ENCODE measurements around the gene PITPNM2.
A peak's percentile ranks its signal among the peaks of the same experiment; 100 is the strongest.

The PITPNM2 gene

DNA sequence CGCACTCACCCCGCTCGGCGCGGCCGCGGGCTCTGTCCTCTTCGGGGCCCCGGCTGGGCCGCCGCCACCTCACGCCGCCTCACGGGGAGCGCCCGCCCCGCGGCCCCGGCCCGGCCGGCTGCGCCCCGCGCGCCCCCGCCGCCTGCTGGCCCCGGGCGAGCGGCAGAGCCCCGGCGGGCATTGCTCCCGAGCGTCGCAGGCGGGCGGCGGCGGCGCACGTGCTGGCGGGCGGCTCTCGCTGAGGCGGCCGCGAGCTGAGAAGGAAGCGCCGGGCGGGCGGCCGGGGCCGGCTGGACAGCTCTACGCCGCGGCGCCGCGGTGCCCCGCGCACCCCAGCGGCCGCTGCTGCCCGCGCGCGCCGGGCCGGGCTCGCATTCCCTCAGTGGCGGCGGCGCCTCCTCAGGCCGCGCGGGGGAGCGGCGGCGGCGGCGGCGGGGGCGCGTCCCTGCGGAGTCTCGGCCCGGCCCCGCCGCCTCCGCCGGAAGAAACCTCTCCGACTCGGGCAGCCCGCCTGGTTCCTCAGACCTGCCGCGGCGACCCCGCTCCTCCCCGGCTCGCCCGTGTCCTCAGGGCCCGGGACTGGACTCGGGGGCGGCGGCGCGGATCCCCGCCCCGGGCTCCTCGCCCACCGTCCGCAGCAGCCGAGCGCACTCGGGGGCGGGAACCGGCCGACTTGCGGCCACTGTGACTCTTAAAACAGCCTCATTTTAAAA, at the start of gene PITPNM2:
Gene PITPNM2, minus strand, starts transcription at position 347 of the 713 bp plus-strand sequence. CDS start 116,500 bp downstream, outside the sequence.
- DNase-seq (ENCODE audit: low spot score) = peak; percentile 49

- DNase-seq (ENCODE audit: low spot score) = no peak
These were observed 49.5 kb upstream of the PITPNM2 start for GRCh38 chr12:123200414-123200813.

DNA sequence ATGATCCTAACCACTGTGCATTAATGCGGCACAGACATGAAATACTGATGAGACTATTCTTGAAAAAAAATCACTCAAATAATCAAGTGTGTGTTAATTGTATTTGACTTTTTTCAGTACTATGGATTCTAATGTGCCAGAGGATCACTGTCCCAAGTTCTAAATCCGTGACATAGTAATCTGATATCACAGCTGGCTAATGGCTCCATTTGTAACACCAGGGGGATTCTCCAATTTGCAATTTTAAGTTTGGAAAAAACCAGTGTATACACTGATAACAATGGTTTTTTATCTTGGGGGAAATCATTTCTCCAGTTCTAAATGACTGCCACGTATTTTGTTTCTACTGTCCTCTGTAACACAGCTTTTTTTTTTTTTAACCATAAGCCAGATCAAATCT, 49.0 kb upstream of the PITPNM2 start:
- no peak for DNase-seq (ENCODE audit: low spot score)

DNA sequence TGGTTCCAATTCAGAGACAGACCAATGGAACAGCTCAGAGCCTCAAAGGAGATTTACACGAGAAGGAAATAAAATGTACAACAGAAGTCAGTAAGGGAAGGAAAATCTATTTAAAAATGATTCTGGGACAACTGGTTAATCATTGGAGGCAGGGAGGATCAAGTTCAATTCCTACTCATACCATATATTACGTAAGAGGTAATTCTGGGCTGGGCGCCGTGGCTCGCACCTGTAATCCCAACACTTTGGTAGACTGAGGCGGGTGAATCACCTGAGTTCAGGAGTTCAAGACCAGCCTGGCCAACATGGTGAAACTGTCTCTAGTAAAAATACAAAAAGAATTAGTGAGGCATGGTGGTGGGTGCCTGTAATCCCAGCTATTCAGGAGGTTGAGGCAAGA, 36.7 kb upstream of the PITPNM2 start:
- no peak for DNase-seq (ENCODE audit: low spot score)

GRCh38 chr12:123180171-123180570, 29.3 kb upstream of the PITPNM2 start:
- DNase-seq (ENCODE audit: low spot score) = no peak

DNA sequence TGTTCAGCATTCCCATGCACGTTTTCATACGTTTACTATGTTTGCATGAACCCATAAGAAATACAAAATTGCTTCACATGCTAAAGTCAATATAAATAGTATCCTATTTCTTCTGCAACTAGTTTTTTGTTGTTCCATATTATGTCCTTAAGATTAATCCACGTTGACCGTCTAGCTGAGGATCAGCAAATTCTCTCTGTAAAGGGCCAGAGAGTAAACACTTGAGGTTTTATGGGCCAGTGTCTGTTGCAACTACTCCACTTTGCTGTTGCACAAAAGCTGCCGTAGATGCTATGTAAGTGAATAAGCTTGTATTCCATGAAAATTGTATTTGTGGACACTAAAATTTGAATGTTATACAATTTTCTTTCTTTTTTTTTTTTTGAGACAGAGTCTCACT, 21.1 kb upstream of the PITPNM2 start:
- no peak for DNase-seq (ENCODE audit: low spot score)

- DNase-seq (ENCODE audit: low spot score) = no peak
These were observed 16.4 kb upstream of the PITPNM2 start for GRCh38 chr12:123167329-123167728.

GRCh38 chr12:123165537-123165936, 14.6 kb upstream of the PITPNM2 start:
- DNase-seq (ENCODE audit: low spot score) = no peak

- no peak for DNase-seq (ENCODE audit: low spot score)
These were observed 13.9 kb upstream of the PITPNM2 start for GRCh38 chr12:123164710-123165261.

DNA sequence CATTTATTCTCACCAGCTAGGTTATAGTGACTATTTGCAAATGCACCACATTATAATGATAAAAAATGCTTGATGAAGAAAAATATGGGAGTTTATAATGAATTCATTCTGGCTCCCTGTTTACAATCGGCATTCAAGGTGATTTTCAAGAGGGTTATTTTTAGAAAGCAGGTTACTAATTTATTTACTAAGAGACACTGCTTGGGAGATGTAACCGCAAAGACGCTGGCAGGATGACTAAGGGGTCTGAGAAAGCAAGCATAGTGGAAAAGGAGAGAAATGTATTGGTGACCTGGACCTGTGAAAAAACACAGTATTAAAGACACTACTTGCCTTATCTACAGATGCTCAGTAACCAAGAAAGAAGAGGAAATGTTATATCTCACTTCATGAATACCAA, 13.3 kb upstream of the PITPNM2 start:
- no peak for DNase-seq (ENCODE audit: low spot score)

GRCh38 chr12:123163227-123163626, 12.3 kb upstream of the PITPNM2 start:
- DNase-seq (ENCODE audit: low spot score) = no peak

DNA sequence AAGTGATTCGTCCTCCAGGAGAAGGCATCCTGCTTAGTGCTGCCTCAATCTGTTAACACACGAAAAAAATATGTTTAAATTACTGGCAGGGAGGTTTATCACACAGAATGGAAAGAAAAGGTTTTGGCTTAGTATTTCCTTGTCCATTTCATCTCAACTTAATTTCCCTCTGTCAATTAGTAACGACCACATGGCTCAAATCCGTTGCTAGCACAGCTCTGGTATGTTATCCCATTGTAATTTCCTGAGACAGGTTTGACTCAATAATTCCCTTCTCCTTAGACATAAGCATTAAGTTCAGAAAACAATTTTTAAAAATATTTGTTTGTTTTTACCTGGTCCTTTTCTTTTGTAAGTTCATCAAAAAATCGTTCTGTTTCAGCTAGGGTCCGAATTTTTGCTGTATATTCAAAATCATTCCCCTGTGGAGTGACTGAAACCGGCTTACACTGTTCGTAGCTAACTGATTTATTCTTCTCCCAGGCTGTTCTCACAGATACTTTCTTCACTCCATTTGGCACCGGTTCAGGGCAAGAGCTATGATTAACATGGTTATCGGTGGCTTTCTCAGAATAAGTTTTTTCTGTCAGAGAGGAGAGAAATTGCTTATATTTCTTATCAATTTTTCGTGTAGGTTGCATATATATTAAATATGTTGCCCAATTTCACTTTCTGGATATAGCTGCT, 10.1 kb upstream of the PITPNM2 start:
- no peak for DNase-seq (ENCODE audit: low spot score)

GRCh38 chr12:123153906-123154305, 3.0 kb upstream of the PITPNM2 start:
- DNase-seq (ENCODE audit: low spot score) = no peak

DNA sequence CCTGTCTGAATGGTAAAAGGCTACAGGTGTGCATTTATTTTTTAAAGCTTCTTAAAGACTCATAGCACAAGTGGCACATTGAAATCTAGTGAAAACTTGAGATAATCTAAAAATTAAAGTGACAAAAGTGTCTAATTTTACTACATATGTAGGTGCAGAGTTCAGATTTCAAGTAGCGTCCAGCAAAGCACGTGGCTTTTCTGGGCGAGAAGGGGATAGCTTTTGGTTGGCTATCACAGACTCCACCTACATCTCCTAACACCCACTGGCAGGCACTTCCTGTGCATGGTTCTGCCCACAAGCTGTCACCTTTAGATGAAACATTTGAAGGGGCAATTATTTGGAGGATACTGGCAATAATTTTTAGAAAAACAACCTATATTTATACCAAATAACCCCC, 1.9 kb upstream of the PITPNM2 start:
- no peak for DNase-seq (ENCODE audit: low spot score)

DNA sequence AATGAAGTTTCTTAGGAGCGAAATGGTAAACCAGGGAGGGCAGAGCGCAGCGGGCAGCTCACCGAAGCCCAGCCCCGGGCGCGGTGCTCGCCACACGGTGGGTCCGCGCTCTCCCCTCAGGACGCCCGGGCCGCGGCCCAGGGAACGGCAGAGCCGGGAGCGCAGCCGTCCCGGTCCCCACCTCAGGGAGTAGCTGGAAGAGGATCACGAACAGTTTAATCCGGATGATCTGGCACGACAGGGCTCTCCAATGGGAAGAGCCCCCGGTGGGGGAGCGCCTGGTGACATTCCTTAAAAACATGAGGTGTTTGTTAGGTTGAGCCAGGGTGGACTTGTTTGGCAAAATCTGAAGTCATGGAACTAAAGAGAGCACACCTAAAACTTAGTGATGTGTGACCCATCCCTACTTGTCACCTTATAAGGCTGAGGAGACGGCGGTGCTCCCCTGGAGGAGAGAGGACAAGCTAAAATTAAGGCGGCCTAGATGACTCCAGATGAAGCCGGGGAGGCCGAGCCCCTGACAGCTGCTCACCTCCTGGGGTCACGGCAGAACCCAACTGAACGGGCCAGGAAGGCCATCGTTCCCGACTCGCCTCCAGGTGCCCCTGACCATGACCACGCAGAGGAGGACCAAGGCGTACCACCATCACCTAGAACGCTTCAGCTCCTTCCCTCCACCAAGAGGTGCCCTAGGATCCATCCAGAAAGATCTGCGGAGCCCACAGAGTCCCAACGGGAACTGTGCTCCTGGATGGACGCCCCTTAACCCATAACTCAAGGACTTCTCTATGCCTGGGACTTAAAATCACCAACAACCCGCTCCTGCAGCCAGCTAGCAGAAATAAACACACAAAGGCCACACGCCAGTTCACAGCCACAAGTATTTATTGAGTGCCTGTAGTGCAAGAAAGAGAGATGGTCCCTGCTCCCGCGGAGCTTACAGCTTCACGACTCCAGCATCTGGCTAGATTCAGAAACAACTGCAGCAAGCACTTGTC, 866 bp upstream of the PITPNM2 start:
- DNase-seq (ENCODE audit: low spot score) = no peak

DNA sequence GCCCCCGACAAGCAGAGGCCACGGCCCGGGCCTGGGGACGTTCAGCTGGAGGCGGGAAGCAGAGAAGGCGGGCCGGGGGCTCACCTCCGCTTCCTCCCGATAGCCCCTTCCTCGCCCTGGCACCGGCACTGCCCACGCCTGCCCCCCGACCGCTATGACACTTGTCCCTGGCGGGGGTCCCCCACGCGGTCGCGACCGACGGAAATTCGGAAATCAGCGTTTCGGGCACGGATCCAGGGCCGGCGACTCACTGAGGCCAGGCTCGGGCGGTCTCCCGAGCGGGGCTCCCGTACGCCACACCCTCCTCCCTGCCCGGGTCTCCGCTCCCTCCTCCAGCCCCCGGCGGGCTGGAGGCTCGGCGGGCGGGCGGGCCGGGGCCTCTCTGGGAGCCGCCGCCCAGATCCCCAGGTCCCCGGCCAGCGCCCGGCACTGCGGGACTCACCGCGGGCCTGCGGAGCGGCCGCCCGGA, 581 bp downstream of the PITPNM2 start:
- DNase-seq (ENCODE audit: low spot score) = no peak

DNA sequence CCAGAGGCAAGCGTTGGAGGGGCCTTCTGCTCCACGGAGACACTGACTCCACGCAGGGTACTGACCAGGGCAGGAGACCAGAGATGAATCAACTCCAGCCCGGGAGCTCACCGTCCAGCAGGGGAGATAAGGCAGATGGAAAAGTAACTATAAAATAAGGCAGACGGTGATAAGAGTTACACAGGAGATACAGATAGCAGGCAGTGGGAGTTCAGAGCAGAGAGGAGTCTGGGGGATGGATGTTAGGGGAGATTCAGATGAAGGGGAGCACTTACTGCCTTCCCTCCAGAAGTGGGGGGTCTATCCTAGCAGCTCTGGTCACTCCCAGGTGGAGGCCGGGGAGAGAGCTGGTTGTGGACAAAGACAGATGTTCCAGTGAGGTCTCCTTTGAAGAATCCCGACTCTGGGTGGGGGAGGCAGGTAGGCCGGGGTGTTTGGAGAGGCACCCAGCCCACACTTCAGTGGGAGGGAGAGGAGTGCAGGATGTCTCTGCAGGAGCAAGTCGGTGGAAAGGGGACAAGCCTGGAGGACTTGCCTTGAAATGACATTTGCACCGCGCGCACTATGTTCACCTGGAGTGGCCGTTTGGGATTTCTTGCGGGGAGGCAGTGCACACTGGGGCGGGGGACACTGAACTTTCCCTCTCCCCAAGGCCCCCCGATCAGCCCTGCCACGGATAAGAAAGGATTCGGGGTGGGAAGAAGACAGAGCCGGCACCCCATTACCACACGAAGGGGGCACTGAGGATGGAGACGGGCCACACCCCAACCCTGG, 1.2 kb downstream of the PITPNM2 start:
- no peak for DNase-seq (ENCODE audit: low spot score)

GRCh38 chr12:123149088-123149487, 1.8 kb downstream of the PITPNM2 start:
- peak; percentile 20 for DNase-seq (ENCODE audit: low spot score)

GRCh38 chr12:123148655-123149054, 2.2 kb downstream of the PITPNM2 start:
- no peak for DNase-seq (ENCODE audit: low spot score)

- no peak for DNase-seq (ENCODE audit: low spot score)
These were observed 2.7 kb downstream of the PITPNM2 start for GRCh38 chr12:123148223-123148622.

DNA sequence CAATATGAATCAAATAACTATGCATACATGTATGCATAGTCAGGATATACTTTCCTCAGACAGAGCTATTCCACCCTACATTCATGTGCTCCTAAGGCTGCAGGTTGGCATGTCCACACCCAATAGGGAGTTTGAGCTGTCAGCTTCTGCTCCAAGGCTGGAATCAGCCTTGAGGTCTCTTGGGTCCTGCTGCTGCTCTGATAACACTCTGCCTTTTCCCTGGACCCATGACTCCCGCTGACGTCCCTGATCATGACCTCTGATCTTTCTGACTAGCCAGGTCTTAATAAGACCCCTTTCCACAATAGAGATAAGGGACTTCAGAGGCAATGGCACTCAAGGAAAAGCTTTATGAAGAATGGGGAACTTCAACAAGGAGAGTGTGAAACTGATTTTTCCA, 5.7 kb downstream of the PITPNM2 start:
- DNase-seq (ENCODE audit: low spot score) = no peak
